Fibroblast of lung (primary cell): Measurements from ENCODE around the gene FUOM. TPM values are rescaled to one million over a fixed set of nuclear protein-coding genes. Genes with fewer than 3 reads are reported as not detected.

Experiments
- DNase-seq, 2 donors: peaks; one replicate each; pipeline versions ENCODE4 v3.0.0 to v3.0.0-alpha.2; 2010; ENCODE audit warnings: low read depth in 2 of 2
- H2AFZ ChIP-seq: 2 replicates; pipeline ENCODE4 v1.5.1; 2012; ENCODE audit warnings: low read length, control low read depth, inconsistent platforms
- H3K27ac ChIP-seq: 2 replicates; pipeline ENCODE4 v1.5.1; 2011; ENCODE audit warnings: low read length, control low read depth; ENCODE audit not compliant: insufficient read depth
- H3K27me3 ChIP-seq: 2 replicates; pipeline ENCODE4 v1.5.1; 2011; ENCODE audit warnings: mild to moderate bottlenecking, low read length; ENCODE audit not compliant: control insufficient read depth, insufficient read depth
- H3K36me3 ChIP-seq: 2 replicates; pipeline ENCODE4 v1.5.1; 2011; ENCODE audit warnings: low read length; ENCODE audit not compliant: control insufficient read depth, insufficient read depth
- H3K4me1 ChIP-seq: 2 replicates; pipeline ENCODE4 v1.5.1; 2011; ENCODE audit warnings: low read length; ENCODE audit not compliant: control insufficient read depth, insufficient read depth; ENCODE audit errors: extremely low read depth
- H3K4me2 ChIP-seq: 2 replicates; pipeline ENCODE4 v1.5.1; 2011; ENCODE audit warnings: low read length, control low read depth; ENCODE audit not compliant: insufficient read depth; ENCODE audit errors: extremely low read depth
- H3K4me3 ChIP-seq, 4 experiments: fragments of 200-600 bp in 1 of 4; sonication (generic) in 1 of 4; replicated peaks in 1 of 4; 2 replicates each; pipeline ENCODE4 v1.5.1; 2011 to 2016; ENCODE audit warnings: low read length in 4 of 4, low read depth in 3 of 4, mild to moderate bottlenecking in 3 of 4, control low read depth in 2 of 4, inconsistent platforms in 1 of 4, mixed read lengths in 1 of 4; ENCODE audit not compliant: insufficient read depth in 1 of 4; ENCODE audit errors: control extremely low read depth in 1 of 4
- H3K79me2 ChIP-seq: 2 replicates; pipeline ENCODE4 v1.5.1; 2012; ENCODE audit warnings: mild to moderate bottlenecking, low read length, inconsistent platforms; ENCODE audit not compliant: control insufficient read depth, insufficient read depth
- H3K9ac ChIP-seq: 2 replicates; pipeline ENCODE4 v1.5.1; 2011; ENCODE audit warnings: mild to moderate bottlenecking, low read length, control low read depth; ENCODE audit not compliant: insufficient read depth
- H3K9me3 ChIP-seq: 2 replicates; pipeline ENCODE4 v1.5.1; 2012; ENCODE audit warnings: low read depth, low read length; ENCODE audit not compliant: control insufficient read depth, insufficient read depth
- H4K20me1 ChIP-seq: 2 replicates; pipeline ENCODE4 v1.5.1; 2011; ENCODE audit warnings: low read length; ENCODE audit not compliant: control insufficient read depth, insufficient read depth; ENCODE audit errors: extremely low read depth
- EZH2 ChIP-seq: IDR thresholded peaks from 2 replicates; pipeline ENCODE4 v1.5.1; 2012; ENCODE audit warnings: low read length, control low read depth, mild to moderate bottlenecking; ENCODE audit errors: missing control alignments
- polyA plus RNA-seq, 2 donors: library from polyadenylated mRNA; depleted of rRNA in 1 of 2; stranded (reverse) in 1 of 2; unstranded in 1 of 2; fragments of >200 nt; gene quantifications; 2 replicates each; pipeline ENCODE4 v1.2.1, GENCODE V29; 2011 to 2012; ENCODE audit warnings: missing spikeins in 1 of 2
- total RNA-seq: library from RNA; depleted of rRNA; stranded (reverse); fragments of >200 nt; gene quantifications from 2 replicates; pipeline ENCODE4 v1.2.1, GENCODE V29; 2014
- TF ChIP-seq, protein P1 (sequence below), 2 donors: IDR thresholded peaks in 1 of 2; conservative IDR thresholded peaks in 1 of 2; 1 replicate in 1 of 2; 2 replicates in 1 of 2; pipeline ENCODE4 v1.5.1; 2011 to 2012; ENCODE audit warnings: low read length in 2 of 2, control low read depth in 1 of 2, inconsistent platforms in 1 of 2, low read depth in 1 of 2, mild to moderate bottlenecking in 1 of 2

The FUOM gene
- total and polyA plus RNA-seq, 2 donors (not counting 1 experiment from before 2014, with no cell fraction given): 14.2 to 15.0 TPM

GRCh38 chr10:133379801-133380666, 22.2 kb upstream of the FUOM start:
- peak overlapping the region; percentile 15 to 66 (median 44) for H3K4me3 ChIP-seq
- DNase-seq: no peak
- H3K9ac ChIP-seq: peak overlapping the region; percentile 65
- no peak overlapping the region for H2AFZ ChIP-seq
- peak overlapping the region; percentile 68 for H3K4me2 ChIP-seq
- TF ChIP-seq EZH2: no peak
- TF ChIP-seq, protein P1, sequence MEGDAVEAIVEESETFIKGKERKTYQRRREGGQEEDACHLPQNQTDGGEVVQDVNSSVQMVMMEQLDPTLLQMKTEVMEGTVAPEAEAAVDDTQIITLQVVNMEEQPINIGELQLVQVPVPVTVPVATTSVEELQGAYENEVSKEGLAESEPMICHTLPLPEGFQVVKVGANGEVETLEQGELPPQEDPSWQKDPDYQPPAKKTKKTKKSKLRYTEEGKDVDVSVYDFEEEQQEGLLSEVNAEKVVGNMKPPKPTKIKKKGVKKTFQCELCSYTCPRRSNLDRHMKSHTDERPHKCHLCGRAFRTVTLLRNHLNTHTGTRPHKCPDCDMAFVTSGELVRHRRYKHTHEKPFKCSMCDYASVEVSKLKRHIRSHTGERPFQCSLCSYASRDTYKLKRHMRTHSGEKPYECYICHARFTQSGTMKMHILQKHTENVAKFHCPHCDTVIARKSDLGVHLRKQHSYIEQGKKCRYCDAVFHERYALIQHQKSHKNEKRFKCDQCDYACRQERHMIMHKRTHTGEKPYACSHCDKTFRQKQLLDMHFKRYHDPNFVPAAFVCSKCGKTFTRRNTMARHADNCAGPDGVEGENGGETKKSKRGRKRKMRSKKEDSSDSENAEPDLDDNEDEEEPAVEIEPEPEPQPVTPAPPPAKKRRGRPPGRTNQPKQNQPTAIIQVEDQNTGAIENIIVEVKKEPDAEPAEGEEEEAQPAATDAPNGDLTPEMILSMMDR (conservative IDR thresholded peaks at IDR 0.05 in 1 of 2, IDR thresholded peaks at IDR 0.05 in 1 of 2; ENCODE audit: low read depth in 1 of 2, low read length in 2 of 2): no peak
- peaks cover 2% of the 10 kb centered on the region for H3K4me1 ChIP-seq
- no peaks in the 10 kb centered on the region for H3K36me3 ChIP-seq
- no peaks in the 10 kb centered on the region for H3K27me3 ChIP-seq
- no peak overlapping the region for H3K27ac ChIP-seq
- H4K20me1 ChIP-seq: no peaks in the 10 kb centered on the region
- H3K9me3 ChIP-seq: no peaks in the 10 kb centered on the region
- H3K79me2 ChIP-seq: no peaks in the 10 kb centered on the region

GRCh38 chr10:133379152-133379800, 21.5 kb upstream of the FUOM start, which contains the start of gene PAOX:
Gene PAOX (plus strand): TSS chr10:133379262. CDS start chr10:133379317, 55 bp downstream.
- H3K4me2 ChIP-seq: peak within 1 kb of the TSS; percentile 91
- DNase-seq: peak; percentile 44 to 64
- H2AFZ ChIP-seq: peak within 1 kb of the TSS; percentile 94
- H3K9me3 ChIP-seq: no peaks in the 10 kb centered on the region
- H3K4me3 ChIP-seq: peak within 1 kb of the TSS; percentile 54 to 79 (median 74)
- no peaks in the 10 kb centered on the region for H3K36me3 ChIP-seq
- no peaks in the 10 kb centered on the region for H3K79me2 ChIP-seq
- no peaks in the 10 kb centered on the region for H4K20me1 ChIP-seq
- H3K4me1 ChIP-seq: peaks cover 2% of the 10 kb centered on the region
- peak within 1 kb of the TSS; percentile 65 for H3K9ac ChIP-seq
- no peaks in the 10 kb centered on the region for H3K27me3 ChIP-seq
- TF ChIP-seq, protein P1 (conservative IDR thresholded peaks at IDR 0.05 in 1 of 2, IDR thresholded peaks at IDR 0.05 in 1 of 2; ENCODE audit: low read depth in 1 of 2, low read length in 2 of 2): no peak
- TF ChIP-seq EZH2: no peak
- no peak within 1 kb of the TSS for H3K27ac ChIP-seq
